ENCODE measurements around the gene FPR2. TPM values are rescaled to one million over a fixed set of nuclear protein-coding genes. Genes with fewer than 3 reads are reported as not detected.

The FPR2 gene
- total and polyA plus RNA-seq, 9 of the 15 experiments (the other 6 are each of a cell fraction or from before 2014, with no cell fraction given) = 0.03 to 0.15 (median 0.07) TPM; not detected in 6

DNA sequence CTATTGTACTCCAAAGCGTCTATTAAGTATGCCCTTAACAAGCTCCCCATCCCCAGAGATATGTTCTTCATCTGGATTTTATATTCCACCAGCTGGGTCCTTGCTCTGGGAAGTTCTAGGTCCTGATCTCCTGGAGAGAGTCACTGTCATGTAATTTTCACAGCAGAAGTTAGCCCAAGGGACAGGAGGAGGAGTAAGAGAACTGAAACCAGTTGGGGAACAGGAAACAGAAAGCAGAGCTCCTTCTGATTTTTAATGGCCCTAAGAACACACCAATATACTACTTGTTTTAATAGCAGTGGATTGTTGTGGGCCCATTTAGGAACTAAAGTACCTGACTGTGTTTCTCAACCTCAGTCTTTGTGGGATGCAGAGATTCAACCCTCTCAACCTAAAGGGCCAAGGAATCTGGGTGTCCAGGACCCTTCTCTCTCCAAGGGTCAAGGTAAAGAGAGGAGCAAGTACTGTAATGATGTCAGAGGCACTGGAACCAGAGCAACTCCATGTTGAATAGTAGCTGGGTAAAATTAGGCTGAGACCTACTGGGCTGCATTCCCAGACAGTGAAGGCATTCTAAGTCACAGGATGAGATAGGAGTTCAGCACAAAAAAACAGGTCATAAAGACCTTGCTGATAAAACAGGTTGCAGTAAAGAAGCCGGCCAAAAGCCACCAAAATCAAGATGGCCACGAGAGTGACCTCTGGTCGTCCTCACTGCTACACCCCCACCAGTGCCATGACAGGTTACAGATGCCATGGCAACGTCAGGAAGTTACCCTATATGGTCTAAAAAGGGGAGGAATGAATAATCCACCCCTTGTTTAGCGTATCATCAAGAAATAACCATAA is 25.9 kb downstream of the FPR2 start (continued):
- no peak for TF ChIP-seq HMGXB4 (CRISPR knock-in tag; IDR thresholded peaks at IDR 0.05)
- TF ChIP-seq COPS2 (conservative IDR thresholded peaks at IDR 0.05) = no peak
- no peak for TF ChIP-seq PCBP2 (IDR thresholded peaks at IDR 0.05; ENCODE audit: low read depth, low read length, poor library complexity, severe bottlenecking)
- TF ChIP-seq CLOCK (CRISPR knock-in tag; IDR thresholded peaks at IDR 0.05; ENCODE audit: borderline replicate concordance) = peak; percentile 86
- TF ChIP-seq CREB3L1 (IDR thresholded peaks at IDR 0.05; ENCODE audit: borderline replicate concordance, low read depth) = no peak
- no peak for TF ChIP-seq SMARCB1 (IDR thresholded peaks at IDR 0.05; ENCODE audit: insufficient read length, low read depth)
- TF ChIP-seq, protein P1, sequence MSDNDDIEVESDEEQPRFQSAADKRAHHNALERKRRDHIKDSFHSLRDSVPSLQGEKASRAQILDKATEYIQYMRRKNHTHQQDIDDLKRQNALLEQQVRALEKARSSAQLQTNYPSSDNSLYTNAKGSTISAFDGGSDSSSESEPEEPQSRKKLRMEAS (CRISPR knock-in tag; IDR thresholded peaks at IDR 0.05) = no peak
- TF ChIP-seq HSF4 (CRISPR knock-in tag; IDR thresholded peaks at IDR 0.05; ENCODE audit: borderline replicate concordance) = peak; percentile 95
- TF ChIP-seq PML (IDR thresholded peaks at IDR 0.05; ENCODE audit: low read length) = no peak
- TF ChIP-seq JUN (IDR thresholded peaks at IDR 0.05; ENCODE audit: borderline replicate concordance, low read depth, low read length) = no peak
- no peak for TF ChIP-seq JUN (CRISPR knock-in tag; IDR thresholded peaks at IDR 0.05; ENCODE audit: borderline replicate concordance)
- 0 out of 2 replicates have a peak, but pooled peaks have one; percentile 44 for TF ChIP-seq KLF1 (tag; IDR thresholded peaks at IDR 0.05)
- no peak for TF ChIP-seq ZFPM2 (CRISPR knock-in tag; IDR thresholded peaks at IDR 0.05)
- peak; percentile 98 for TF ChIP-seq ZNF76 (CRISPR knock-in tag; IDR thresholded peaks at IDR 0.05; ENCODE audit: borderline replicate concordance)
- no peak for TF ChIP-seq MTA2 (IDR thresholded peaks at IDR 0.05; ENCODE audit: low read depth)
- TF ChIP-seq ZNF589 (CRISPR knock-in tag; IDR thresholded peaks at IDR 0.05; ENCODE audit: low read depth) = peak; percentile 99
- no peak for TF ChIP-seq SIX5 (IDR thresholded peaks at IDR 0.05; ENCODE audit: borderline replicate concordance in 1 of 2, insufficient read depth in 1 of 2, low read depth in 1 of 2, low read length in 2 of 2)
- TF ChIP-seq POLR2B (IDR thresholded peaks at IDR 0.05; ENCODE audit: low read depth, partially characterized antibody) = no peak
- peak; percentile 80 for TF ChIP-seq ETV1 (tag; conservative IDR thresholded peaks at IDR 0.05; ENCODE audit: low read depth)
- no peak for TF ChIP-seq MED1 (CRISPR knock-in tag; IDR thresholded peaks at IDR 0.05; ENCODE audit: borderline replicate concordance)
- no peak for TF ChIP-seq NRF1 (conservative IDR thresholded peaks at IDR 0.05 in 1 of 2, IDR thresholded peaks at IDR 0.05 in 1 of 2)

Measured in K562 (cell line).